Neutrophil (primary cell): ENCODE measurements around the gene EIF4E3.

ENCODE experiments used
- H3K27ac ChIP-seq: fragments of 200-600 bp; sonication (generic); 2 replicates; pipeline ENCODE4 v1.5.1; 2016; ENCODE audit warnings: mild to moderate bottlenecking, moderate library complexity
- H3K27me3 ChIP-seq: fragments of 200-600 bp; sonication (generic); 2 replicates; pipeline ENCODE4 v1.6.0; 2016; ENCODE audit warnings: mild to moderate bottlenecking
- H3K36me3 ChIP-seq: fragments of 200-600 bp; sonication (generic); 2 replicates; pipeline ENCODE4 v1.5.1; 2017
- H3K4me1 ChIP-seq, 2 experiments: fragments of 200-600 bp in 1 of 2; sonication (generic) in 1 of 2; 1 replicate in 1 of 2; 2 replicates in 1 of 2; pipeline versions ENCODE4 v1.5.1 to v1.6.1; 2013 to 2016; ENCODE audit warnings: low read depth in 1 of 2, low read length in 1 of 2, mild to moderate bottlenecking in 1 of 2, moderate library complexity in 1 of 2; ENCODE audit not compliant: control insufficient read depth in 1 of 2, insufficient read depth in 1 of 2
- H3K4me3 ChIP-seq, 2 experiments: fragments of 200-600 bp in 1 of 2; sonication (generic) in 1 of 2; 1 replicate in 1 of 2; 2 replicates in 1 of 2; pipeline ENCODE4 v1.5.1; 2013 to 2016; ENCODE audit warnings: low read depth in 1 of 2, low read length in 1 of 2, mild to moderate bottlenecking in 1 of 2, moderate library complexity in 1 of 2
- H3K9me3 ChIP-seq: fragments of 200-600 bp; sonication (generic); 2 replicates; pipeline ENCODE4 v1.5.1; 2016
- CTCF ChIP-seq: fragments of 200-600 bp; sonication (generic); IDR thresholded peaks from 2 replicates; pipeline ENCODE4 v1.5.1; 2016; ENCODE audit warnings: antibody characterized with exemption

The EIF4E3 gene

DNA sequence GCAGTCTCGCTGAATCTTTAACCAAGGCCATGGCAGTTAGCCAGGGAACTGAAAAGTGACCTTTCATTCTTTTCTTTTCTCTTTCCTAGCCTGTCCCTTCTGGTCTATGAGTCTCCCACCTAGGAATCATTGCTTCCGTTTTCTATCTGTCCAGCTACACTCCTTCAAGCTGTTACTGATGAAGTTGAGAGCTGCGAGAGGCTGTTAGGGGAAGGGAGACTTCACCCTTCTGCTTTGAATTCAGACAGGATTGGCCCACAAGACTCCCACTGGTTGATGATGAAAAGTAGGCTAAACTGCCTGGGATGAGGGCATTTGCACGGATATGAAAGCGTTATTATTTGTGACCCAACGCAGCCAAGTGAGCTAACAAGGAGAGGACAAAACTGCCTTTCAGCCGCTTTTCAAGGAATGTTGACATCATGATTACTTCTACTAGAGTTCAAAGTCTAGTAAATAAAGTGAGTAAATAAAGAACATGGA, 30.2 kb downstream of the EIF4E3 start:
- Histone ChIP-seq H3K4me1 (peaks cover 4 to 9% of the 10 kb centered on the region in 2 experiments), H3K27ac (no peak overlapping the region), H3K36me3 (peaks cover 91% of the 10 kb centered on the region), H3K9me3 (no peaks in the 10 kb centered on the region), H3K4me3 (no peak overlapping the region), H3K27me3 (no peaks in the 10 kb centered on the region)
- no peak for TF ChIP-seq CTCF

GRCh38 chr3:71694358-71694999, 30.7 kb downstream of the EIF4E3 start:
- Histone ChIP-seq H3K4me3 (no peak overlapping the region), H3K9me3 (no peaks in the 10 kb centered on the region), H3K4me1 (peaks cover 0 to 4% of the 10 kb centered on the region in 2 experiments), H3K27ac (no peak overlapping the region), H3K36me3 (peaks cover 90% of the 10 kb centered on the region), H3K27me3 (no peaks in the 10 kb centered on the region)
- TF ChIP-seq CTCF, result no peak

DNA sequence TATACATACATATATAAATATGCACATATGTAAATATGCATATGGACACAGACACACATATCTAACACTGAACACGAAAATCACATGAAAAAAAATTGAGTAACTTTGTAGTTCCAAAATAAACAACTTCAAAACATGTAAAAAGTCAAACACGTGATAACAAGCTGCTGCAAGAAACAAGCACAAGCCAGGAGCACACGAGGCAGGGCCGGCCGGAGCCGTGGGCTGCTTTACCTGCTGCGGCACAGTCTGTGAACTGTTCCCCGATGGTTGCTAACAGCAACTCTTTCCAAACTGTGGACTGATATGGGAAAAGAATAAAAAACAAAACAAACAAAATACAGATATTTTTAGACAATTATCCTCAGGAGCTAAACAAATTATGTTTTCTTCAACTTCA, 31.6 kb downstream of the EIF4E3 start:
- no peak overlapping the region for H3K4me3 ChIP-seq
- H3K27ac ChIP-seq, result no peak overlapping the region
- H3K27me3 ChIP-seq, result no peaks in the 10 kb centered on the region
- H3K36me3 ChIP-seq, result peaks cover 91% of the 10 kb centered on the region
- no peaks in the 10 kb centered on the region for H3K9me3 ChIP-seq
- H3K4me1 ChIP-seq, result no peaks in the 10 kb centered on the region
- no peak for TF ChIP-seq CTCF

DNA sequence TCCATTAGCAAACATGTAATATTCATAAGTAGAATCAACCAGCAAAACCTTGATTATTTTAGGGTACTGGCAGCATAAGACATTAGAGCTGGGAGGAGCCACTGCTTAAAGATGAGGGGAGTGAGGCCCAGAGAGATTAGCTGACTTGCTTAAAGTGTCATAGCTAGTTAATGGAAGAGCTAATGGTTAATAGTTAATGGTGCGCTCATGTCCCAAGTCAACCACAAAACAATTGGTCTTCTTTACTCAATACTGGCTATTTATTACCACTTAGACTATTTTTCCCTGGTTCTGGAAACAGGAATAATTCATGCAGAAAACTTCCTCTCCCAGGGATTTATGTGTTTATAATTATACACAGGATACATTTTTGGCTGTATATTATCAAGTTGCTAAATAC, 33.1 kb downstream of the EIF4E3 start:
- Histone ChIP-seq H3K4me1 (no peaks in the 10 kb centered on the region), H3K9me3 (no peaks in the 10 kb centered on the region), H3K27ac (no peak overlapping the region), H3K27me3 (no peaks in the 10 kb centered on the region), H3K4me3 (no peak overlapping the region), H3K36me3 (peaks cover 91% of the 10 kb centered on the region)
- TF ChIP-seq CTCF, result no peak

DNA sequence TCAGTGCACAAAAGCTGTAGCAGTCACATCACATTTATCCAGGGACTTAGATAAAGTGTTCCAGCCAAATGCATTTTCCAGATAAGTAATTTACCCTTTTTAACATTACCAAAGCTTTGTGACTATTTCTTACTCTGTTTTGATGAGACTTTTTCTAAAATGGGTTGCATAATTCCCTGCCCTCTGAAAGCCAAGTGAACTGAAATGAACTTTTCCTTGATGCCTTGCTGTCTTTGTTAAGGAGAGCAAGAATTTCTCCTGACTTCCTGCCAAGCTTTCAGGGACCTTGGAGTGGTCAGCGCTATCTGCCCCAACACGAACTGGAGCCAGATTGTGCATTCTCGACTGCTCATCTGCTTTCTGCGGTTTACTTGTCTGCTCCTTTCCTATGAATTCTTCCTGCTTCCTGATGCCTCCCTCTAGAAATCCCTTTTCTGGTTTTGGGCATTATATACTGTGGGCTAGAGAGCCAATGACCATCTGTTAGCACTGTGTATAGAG, 34.8 kb downstream of the EIF4E3 start:
- TF ChIP-seq CTCF, result no peak
- Histone ChIP-seq H3K36me3 (peaks cover 94% of the 10 kb centered on the region), H3K27me3 (no peaks in the 10 kb centered on the region), H3K9me3 (no peaks in the 10 kb centered on the region), H3K4me3 (no peak overlapping the region), H3K4me1 (no peaks in the 10 kb centered on the region), H3K27ac (no peak overlapping the region)
